GM12878 (cell line): Measurements from ENCODE around the gene ATP13A4. TPM values are rescaled to one million over a fixed set of nuclear protein-coding genes. Genes with fewer than 3 reads are reported as not detected.

Source experiments
- ATAC-seq: fragments of 200-7000 bp; cut with Tn5 transposase; 3 replicates; pipeline ENCODE4 v1.9.1; 2020; ENCODE audit warnings: mild to moderate bottlenecking, moderate library complexity
- BruUV-seq: library from RNA; stranded (reverse); fragments of 400-500 nt; replicated peaks from 2 replicates; lab custom pipeline; 2021; lab: Mats Ljungman, UMichigan
- CTCF ChIA-PET: fragments of 300-600 bp; sonication (Branson Sonifier 250); formaldehyde crosslinking; extraction: SDS; loops from one replicate; lab custom pipeline; 2021; ENCODE audit warnings: inconsistent platforms; lab: Yijun Ruan, JAX
- POLR2A ChIA-PET: fragments of 350-600 bp; formaldehyde crosslinking; extraction: SDS; loops from one replicate; lab custom pipeline; 2021; ENCODE audit warnings: inconsistent platforms; lab: Charles Lee
- RAD21 ChIA-PET: fragments of 300-600 bp; sonication (Branson Sonifier 250); formaldehyde crosslinking; loops from one replicate; lab custom pipeline; 2023; ENCODE audit warnings: antibody characterized with exemption; ENCODE audit not compliant: unreplicated experiment; lab: Charles Lee
- SMC1A ChIA-PET: fragments of 300-600 bp; sonication (Branson Sonifier 250); formaldehyde crosslinking; loops from one replicate; lab custom pipeline; 2023; ENCODE audit not compliant: unreplicated experiment, uncharacterized antibody; lab: Charles Lee
- DNase-seq: peaks from one replicate; pipeline ENCODE4 v3.0.0-alpha.2; 2011; ENCODE audit warnings: low read depth, low spot score
- FAIRE-seq: peaks from 3 replicates; lab custom pipeline; 2011; peaks lifted over from hg19 to GRCh38; lab: Jason Lieb, UNC
- H2AFZ ChIP-seq: 2 replicates; pipeline ENCODE4 v1.6.0; 2011; ENCODE audit warnings: low read depth, low read length, control low read depth; ENCODE audit not compliant: control insufficient read depth
- H3K27ac ChIP-seq: 2 replicates; pipeline ENCODE4 v1.5.1; 2011; ENCODE audit warnings: control low read depth; ENCODE audit not compliant: control insufficient read depth, insufficient read depth
- H3K27me3 ChIP-seq, 2 experiments: replicated peaks in 1 of 2; 2 replicates each; pipeline versions ENCODE4 v1.6.0 to v1.6.1; 2011; ENCODE audit warnings: low read length in 1 of 2; ENCODE audit not compliant: control insufficient read depth in 2 of 2, insufficient read depth in 2 of 2
- H3K36me3 ChIP-seq, 2 experiments: 2 replicates each; pipeline ENCODE4 v1.5.1; 2011; ENCODE audit warnings: low read length in 1 of 2; ENCODE audit not compliant: control insufficient read depth in 2 of 2, insufficient read depth in 2 of 2
- H3K4me1 ChIP-seq: 2 replicates; pipeline ENCODE4 v1.6.1; 2011; ENCODE audit warnings: mild to moderate bottlenecking, low read length, moderate library complexity, mixed read lengths; ENCODE audit not compliant: control insufficient read depth, insufficient read depth
- H3K4me2 ChIP-seq: 2 replicates; pipeline ENCODE4 v1.6.0; 2011; ENCODE audit warnings: control low read depth; ENCODE audit not compliant: control insufficient read depth, insufficient read depth
- H3K4me3 ChIP-seq: fragments of 200-600 bp; sonication (generic); 2 replicates; pipeline ENCODE4 v1.5.1; 2016
- H3K79me2 ChIP-seq: 2 replicates; pipeline ENCODE4 v1.6.0; 2011; ENCODE audit warnings: low read length; ENCODE audit not compliant: control insufficient read depth, insufficient read depth
- H3K9ac ChIP-seq: 2 replicates; pipeline ENCODE4 v1.8.0; 2011; ENCODE audit warnings: low read length, control low read depth, mixed read lengths; ENCODE audit not compliant: control insufficient read depth, insufficient read depth
- H3K9me3 ChIP-seq: replicated peaks from 3 replicates; pipeline ENCODE4 v1.5.1; 2011; ENCODE audit warnings: mild to moderate bottlenecking, low read length; ENCODE audit not compliant: control insufficient read depth, insufficient read depth
- H4K20me1 ChIP-seq: 2 replicates; pipeline ENCODE4 v1.6.0; 2011; ENCODE audit not compliant: control insufficient read depth, insufficient read depth
- BCL3 ChIP-seq: IDR thresholded peaks from 2 replicates; pipeline ENCODE4 v1.6.1; 2011; ENCODE audit warnings: borderline replicate concordance, low read depth, mild to moderate bottlenecking, moderate library complexity, low read length; ENCODE audit not compliant: insufficient read depth, poor library complexity, severe bottlenecking
- IKZF1 ChIP-seq: fragments of 450-650 bp; conservative IDR thresholded peaks from 2 replicates; pipeline ENCODE4 v1.6.1; 2017; ENCODE audit warnings: antibody characterized with exemption, mild to moderate bottlenecking
- LARP7 ChIP-seq: fragments of 450-650 bp; IDR thresholded peaks from 2 replicates; pipeline ENCODE4 v1.6.1; 2017; ENCODE audit warnings: mild to moderate bottlenecking
- PAX5 ChIP-seq: IDR thresholded peaks from 2 replicates; pipeline ENCODE4 v1.6.1; 2011; ENCODE audit warnings: low read depth, low read length, borderline replicate concordance
- PRDM15 ChIP-seq: fragments of 450-650 bp; formaldehyde crosslinking; IDR thresholded peaks from 2 replicates; pipeline ENCODE4 v1.4.0; 2020; ENCODE audit warnings: mild to moderate bottlenecking, moderate library complexity
- RAD51 ChIP-seq: fragments of 450-650 bp; IDR thresholded peaks from 2 replicates; pipeline ENCODE4 v1.6.1; 2016; ENCODE audit warnings: moderate library complexity, mild to moderate bottlenecking, inconsistent platforms
- SPI1 ChIP-seq: IDR thresholded peaks from 2 replicates; pipeline ENCODE4 v1.6.1; 2011; ENCODE audit warnings: low read depth, mild to moderate bottlenecking, low read length, moderate library complexity, borderline replicate concordance; ENCODE audit not compliant: insufficient read depth
- SUZ12 ChIP-seq: fragments of 200-600 bp; sonication (generic); IDR thresholded peaks from one replicate; pipeline ENCODE4 v1.6.1; 2018; ENCODE audit warnings: antibody characterized with exemption, mild to moderate bottlenecking; ENCODE audit not compliant: unreplicated experiment
- TARDBP ChIP-seq: IDR thresholded peaks from 2 replicates; pipeline ENCODE4 v1.6.1; 2016; ENCODE audit warnings: borderline replicate concordance
- ZNF274 ChIP-seq: IDR thresholded peaks from one replicate; pipeline ENCODE4 v1.8.0; 2011; ENCODE audit not compliant: insufficient read length, insufficient read depth
- in situ Hi-C: fragments of 300-500 bp; cut with MboI; formaldehyde crosslinking; loops from 9 replicates; pipeline ENCODE4 v1.14.3; 2018; ENCODE audit warnings: mixed read lengths
- intact Hi-C: fragments of 100-400 bp; cut with micrococcal nuclease; formaldehyde crosslinking; loops from one replicate; pipeline ENCODE4 v1.14.2; 2022; ENCODE audit not compliant: unreplicated experiment
- polyA plus RNA-seq, 11 experiments: library from polyadenylated mRNA; depleted of rRNA in 4 of 11; unstranded in 6 of 11; stranded (reverse) in 5 of 11; fragments of >200 nt; fragmentation: Nextera tagmentation in 4 of 11; fragmentation: Illumina TruSeq in 1 of 11; extraction: Ambion mirVana in 4 of 11; extraction: Trizol in 1 of 11; gene quantifications; 1 replicate in 1 of 11; 2 replicates in 10 of 11; pipeline versions ENCODE4 v1.2.1 to v1.2.3, GENCODE V29; 2011 to 2016; ENCODE audit warnings: inconsistent platforms in 2 of 11, missing spikeins in 2 of 11, low read depth in 1 of 11
- total RNA-seq, 4 experiments: library from RNA; depleted of rRNA in 3 of 4; stranded (reverse); fragments of >200 nt in 3 of 4; fragmentation: Illumina TruSeq in 1 of 4; extraction: Trizol in 1 of 4; gene quantifications; 2 replicates each; pipeline versions ENCODE4 v1.2.1 to v1.2.3, GENCODE V29; 2013 to 2021

The ATP13A4 gene
- total and polyA plus RNA-seq, 10 of the 15 experiments (the other 5 are each of a cell fraction or from before 2014, with no cell fraction given), result 0.29 to 1.7 (median 1.0) TPM; not detected in 1

- TF ChIP-seq PRDM15, result no peak
- TF ChIP-seq BCL3, result no peak
- no peak for TF ChIP-seq SPI1
- TF ChIP-seq ZNF274, result no peak
- TF ChIP-seq RAD51, result no peak
- no peak for TF ChIP-seq SUZ12
- TF ChIP-seq, all 136 proteins: peak for 0
These were observed 34.4 kb upstream of the ATP13A4 start (continued) for GRCh38 chr3:193589129-193589528.

GRCh38 chr3:193586526-193586925, 31.8 kb upstream of the ATP13A4 start:
- in situ Hi-C loops (no loop called here), intact Hi-C loops (no loop called here)
- ATAC-seq (no peak), FAIRE-seq (no peak), DNase-seq (no peak)
- ChIA-PET CTCF (no interaction called here), RAD21 (no interaction called here), SMC1A (interaction anchor here (0.6 kb wide), 1 partner anchor 166 kb away, joined by 4 read pairs; no protein-coding TSS in a partner anchor), POLR2A (no interaction called here)
- no peaks in the 10 kb centered on the region for H3K4me1 ChIP-seq
- H3K27ac ChIP-seq, result no peak overlapping the region
- no peak overlapping the region for H3K4me2 ChIP-seq
- BruUV-seq, result no TSS peak
- no peaks in the 10 kb centered on the region for H3K79me2 ChIP-seq
- no peaks in the 10 kb centered on the region for H3K9me3 ChIP-seq
- H2AFZ ChIP-seq, result no peak overlapping the region
- H3K4me3 ChIP-seq, result no peak overlapping the region
- H3K9ac ChIP-seq, result no peak overlapping the region
- H3K36me3 ChIP-seq, result no peaks in the 10 kb centered on the region
- TF ChIP-seq LARP7 (no peak), IKZF1 (no peak), PAX5 (no peak), TARDBP (no peak)
- no peaks in the 10 kb centered on the region for H3K27me3 ChIP-seq
- no peaks in the 10 kb centered on the region for H4K20me1 ChIP-seq
